HG02678 (cell line): ENCODE measurements around the gene STOM.
"Not testable (repeated sequence)": the region's sequence is repeated elsewhere in the genome, so short reads cannot be mapped to it uniquely, and the experiment has no call there.

ENCODE experiments used
- ATAC-seq: cut with Tn5 transposase; IDR thresholded peaks from one replicate; pipeline ENCODE4 v1.9.1; 2021; ENCODE audit warnings: mild to moderate bottlenecking, moderate library complexity; ENCODE audit not compliant: unreplicated experiment

STOM gene

GRCh38 chr9:121369595-121370265 is at the start of gene STOM:
STOM (minus strand) TSS chr9:121370250; CDS start chr9:121370187, 63 bp downstream.
- ATAC-seq = peak; percentile 51

GRCh38 chr9:121411993-121412392 is 41.9 kb upstream of the STOM start:
- ATAC-seq = no peak

- no peak for ATAC-seq
Observed at GRCh38 chr9:121405899-121406298, 35.8 kb upstream of the STOM start.

- ATAC-seq = no peak
Observed at GRCh38 chr9:121404906-121405305, 34.9 kb upstream of the STOM start.

- no peak for ATAC-seq
Observed at GRCh38 chr9:121399883-121400607, 30.0 kb upstream of the STOM start.

GRCh38 chr9:121399126-121399882 is 29.3 kb upstream of the STOM start:
- ATAC-seq = no peak

GRCh38 chr9:121398374-121398773 is 28.3 kb upstream of the STOM start:
- ATAC-seq = no peak

- not testable (repeated sequence) for ATAC-seq
Observed at GRCh38 chr9:121397277-121397676, 27.2 kb upstream of the STOM start.

GRCh38 chr9:121395558-121395957 is 25.5 kb upstream of the STOM start:
- no peak for ATAC-seq

GRCh38 chr9:121394292-121394691 is 24.2 kb upstream of the STOM start:
- no peak for ATAC-seq

GRCh38 chr9:121393318-121393717 is 23.3 kb upstream of the STOM start:
- ATAC-seq = no peak

GRCh38 chr9:121390372-121390771 is 20.3 kb upstream of the STOM start:
- no peak for ATAC-seq

GRCh38 chr9:121388140-121388905 is 18.3 kb upstream of the STOM start:
- ATAC-seq = no peak

GRCh38 chr9:121386442-121387175 is 16.6 kb upstream of the STOM start:
- ATAC-seq = no peak

- ATAC-seq = no peak
Observed at GRCh38 chr9:121383715-121384114, 13.7 kb upstream of the STOM start.

GRCh38 chr9:121380846-121381245 is 10.8 kb upstream of the STOM start:
- no peak for ATAC-seq

- ATAC-seq = no peak
Observed at GRCh38 chr9:121376214-121376830, 6.3 kb upstream of the STOM start.

- ATAC-seq = no peak
Observed at GRCh38 chr9:121373011-121373729, 3.1 kb upstream of the STOM start.
